Calu3 (cell line): ENCODE measurements around the gene PLA2G2F. TPM values are rescaled to one million over a fixed set of nuclear protein-coding genes. Genes with fewer than 3 reads are reported as not detected.
A peak's percentile ranks its signal among the peaks of the same experiment; 100 is the strongest.

Experiments
- BruUV-seq: library from RNA; stranded (reverse); fragments of 400-500 nt; replicated peaks from 2 replicates; lab custom pipeline; 2021; lab: Mats Ljungman, UMichigan
- CTCF ChIA-PET: fragments of 300-600 bp; sonication (Branson Sonifier 250); formaldehyde crosslinking; loops from one replicate; lab custom pipeline; 2022; ENCODE audit warnings: antibody characterized with exemption; lab: Charles Lee
- DNase-seq: peaks from one replicate; pipeline ENCODE4 v3.0.0; 2022
- H3K27ac Mint-ChIP-seq: one replicate; pipeline ENCODE4 v1.8.0; 2022; ENCODE audit warnings: mixed read lengths; ENCODE audit not compliant: unreplicated experiment
- H3K27me3 Mint-ChIP-seq: one replicate; pipeline ENCODE4 v1.8.0; 2022; ENCODE audit warnings: mixed read lengths; ENCODE audit not compliant: unreplicated experiment
- H3K36me3 Mint-ChIP-seq: one replicate; pipeline ENCODE4 v1.8.0; 2022; ENCODE audit warnings: mild to moderate bottlenecking, moderate library complexity, mixed read lengths; ENCODE audit not compliant: insufficient read depth, unreplicated experiment
- H3K4me1 Mint-ChIP-seq: one replicate; pipeline ENCODE4 v1.8.0; 2022; ENCODE audit warnings: mild to moderate bottlenecking, low read depth, mixed read lengths; ENCODE audit not compliant: unreplicated experiment
- H3K4me3 Mint-ChIP-seq: one replicate; pipeline ENCODE4 v1.8.0; 2022; ENCODE audit warnings: mild to moderate bottlenecking, low read depth, moderate library complexity, mixed read lengths; ENCODE audit not compliant: unreplicated experiment
- H3K9me3 Mint-ChIP-seq: one replicate; pipeline ENCODE4 v1.8.0; 2022; ENCODE audit warnings: low read depth, mixed read lengths; ENCODE audit not compliant: unreplicated experiment
- intact Hi-C: fragments of 100-400 bp; cut with micrococcal nuclease; formaldehyde crosslinking; loops from one replicate; pipeline ENCODE4 v1.10.0; 2022; ENCODE audit not compliant: unreplicated experiment
- total RNA-seq: library from RNA; stranded (reverse); gene quantifications from 2 replicates; pipeline ENCODE4 v1.2.3, GENCODE V29; 2022
- TF ChIP-seq, protein P1 (sequence below): fragments of 200-600 bp; IDR thresholded peaks from one replicate; pipeline ENCODE4 v1.8.0; 2022; ENCODE audit warnings: antibody characterized with exemption; ENCODE audit not compliant: unreplicated experiment

PLA2G2F gene
- total RNA-seq, 1 experiment from 2014 or later, result not detected

DNA sequence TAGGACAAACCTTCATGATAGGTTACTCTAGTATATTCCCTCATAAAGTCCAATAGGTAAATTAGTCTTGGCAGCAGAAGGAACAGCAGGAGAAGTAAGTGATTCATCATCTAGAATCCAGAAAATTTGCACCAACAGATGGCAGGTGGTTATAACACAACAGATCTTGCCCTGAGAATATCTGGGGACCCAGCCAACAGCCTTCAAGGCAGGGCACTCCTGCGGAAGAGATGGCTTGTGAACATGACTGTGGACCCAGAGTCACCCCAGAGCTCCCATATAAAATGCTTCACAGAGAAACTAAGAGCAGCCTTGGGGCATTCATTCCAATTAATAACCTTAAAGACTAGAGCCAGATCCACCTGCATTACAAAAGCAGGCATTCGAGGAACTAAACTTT, 55.1 kb downstream of the PLA2G2F start:
- no peak overlapping the region for H3K4me3 Mint-ChIP-seq
- peaks cover 6% of the 10 kb centered on the region for H3K4me1 Mint-ChIP-seq
- TF ChIP-seq, protein P1, sequence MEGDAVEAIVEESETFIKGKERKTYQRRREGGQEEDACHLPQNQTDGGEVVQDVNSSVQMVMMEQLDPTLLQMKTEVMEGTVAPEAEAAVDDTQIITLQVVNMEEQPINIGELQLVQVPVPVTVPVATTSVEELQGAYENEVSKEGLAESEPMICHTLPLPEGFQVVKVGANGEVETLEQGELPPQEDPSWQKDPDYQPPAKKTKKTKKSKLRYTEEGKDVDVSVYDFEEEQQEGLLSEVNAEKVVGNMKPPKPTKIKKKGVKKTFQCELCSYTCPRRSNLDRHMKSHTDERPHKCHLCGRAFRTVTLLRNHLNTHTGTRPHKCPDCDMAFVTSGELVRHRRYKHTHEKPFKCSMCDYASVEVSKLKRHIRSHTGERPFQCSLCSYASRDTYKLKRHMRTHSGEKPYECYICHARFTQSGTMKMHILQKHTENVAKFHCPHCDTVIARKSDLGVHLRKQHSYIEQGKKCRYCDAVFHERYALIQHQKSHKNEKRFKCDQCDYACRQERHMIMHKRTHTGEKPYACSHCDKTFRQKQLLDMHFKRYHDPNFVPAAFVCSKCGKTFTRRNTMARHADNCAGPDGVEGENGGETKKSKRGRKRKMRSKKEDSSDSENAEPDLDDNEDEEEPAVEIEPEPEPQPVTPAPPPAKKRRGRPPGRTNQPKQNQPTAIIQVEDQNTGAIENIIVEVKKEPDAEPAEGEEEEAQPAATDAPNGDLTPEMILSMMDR, result no peak
- intact Hi-C loops, result no loop called here
- H3K36me3 Mint-ChIP-seq, result no peaks in the 10 kb centered on the region
- no peak overlapping the region for H3K27ac Mint-ChIP-seq
- BruUV-seq, result no TSS peak
- DNase-seq, result no peak
- H3K9me3 Mint-ChIP-seq, result no peaks in the 10 kb centered on the region
- H3K27me3 Mint-ChIP-seq, result peaks cover 6% of the 10 kb centered on the region
- CTCF ChIA-PET, result interaction anchor here (0.6 kb wide), 1 partner anchor 15 kb away, joined by 3 read pairs; no protein-coding TSS in a partner anchor

DNA sequence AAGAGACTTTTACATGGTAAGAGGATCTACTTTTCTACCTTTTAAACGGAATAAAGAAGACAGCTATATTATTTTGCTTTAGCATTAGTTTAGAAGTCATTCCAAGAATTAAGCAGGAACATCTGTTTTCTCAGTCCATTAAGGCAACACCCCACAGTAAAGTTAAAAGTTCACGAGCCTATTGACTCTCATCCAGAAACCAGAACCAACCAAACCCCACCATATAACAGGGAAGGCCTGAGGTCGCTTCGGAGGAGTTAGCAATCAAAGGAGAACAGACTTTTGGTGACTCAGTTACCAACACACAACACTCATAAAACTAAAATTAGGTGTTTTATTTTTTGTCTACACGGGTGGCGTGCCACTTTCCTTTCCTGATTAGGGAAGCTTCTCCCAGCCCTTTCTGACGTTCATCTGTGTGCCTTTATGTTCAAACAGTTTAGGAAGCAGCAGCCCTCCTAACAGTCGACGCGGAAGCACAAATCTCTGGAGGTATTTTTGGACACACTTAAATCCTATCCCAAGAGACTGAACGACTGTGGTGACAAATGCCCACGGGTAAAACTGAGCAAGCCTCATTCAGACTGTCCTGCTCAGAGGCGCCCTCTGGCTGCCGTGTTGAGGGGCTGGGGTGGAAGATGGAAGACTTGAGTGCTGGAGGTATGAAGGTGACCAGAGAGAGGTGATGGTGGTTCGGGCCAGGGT, 55.8 kb downstream of the PLA2G2F start:
- TF ChIP-seq, protein P1, result peak; percentile 50
- H3K36me3 Mint-ChIP-seq, result no peaks in the 10 kb centered on the region
- no TSS peak for BruUV-seq
- H3K27ac Mint-ChIP-seq, result no peak overlapping the region
- H3K27me3 Mint-ChIP-seq, result no peaks in the 10 kb centered on the region
- peaks cover 11% of the 10 kb centered on the region for H3K4me1 Mint-ChIP-seq
- CTCF ChIA-PET, result interaction anchor here (0.6 kb wide), 1 partner anchor 41 kb away, joined by 5 read pairs; no protein-coding TSS in a partner anchor
- H3K9me3 Mint-ChIP-seq, result no peaks in the 10 kb centered on the region
- intact Hi-C loops, result loop anchor here (1.0 kb wide), 1 partner anchor 94 kb away; no protein-coding TSS in a partner anchor
- peak; percentile 66 for DNase-seq
- H3K4me3 Mint-ChIP-seq, result no peak overlapping the region

DNA sequence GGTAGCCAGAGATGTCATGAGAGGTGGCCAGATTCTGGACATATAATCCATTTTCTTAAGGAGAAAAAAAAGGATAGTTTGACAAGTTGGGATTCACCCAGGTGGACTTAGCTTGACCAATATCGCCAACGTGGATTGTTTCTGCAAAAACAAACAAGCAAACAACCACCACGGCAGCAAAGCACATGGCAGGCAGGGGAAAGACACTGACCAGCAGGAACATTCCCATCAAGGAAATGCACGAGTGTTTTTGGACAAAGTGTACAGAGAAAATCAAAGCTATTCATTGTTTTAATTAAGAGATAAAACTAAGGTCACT, 56.3 kb downstream of the PLA2G2F start:
- TF ChIP-seq, protein P1, result no peak
- CTCF ChIA-PET, result interaction anchor here (0.6 to 1.1 kb wide), 2 partner anchors 14 to 323 kb away, joined by 3 read pairs; no protein-coding TSS in a partner anchor
- Mint-ChIP-seq H3K4me1 (peaks cover 11% of the 10 kb centered on the region), H3K36me3 (no peaks in the 10 kb centered on the region), H3K4me3 (no peak overlapping the region), H3K27ac (no peak overlapping the region), H3K9me3 (no peaks in the 10 kb centered on the region), H3K27me3 (no peaks in the 10 kb centered on the region)
- intact Hi-C loops, result loop anchor here (1.0 kb wide), 1 partner anchor 94 kb away; no protein-coding TSS in a partner anchor
- DNase-seq, result no peak
- no TSS peak for BruUV-seq

DNA sequence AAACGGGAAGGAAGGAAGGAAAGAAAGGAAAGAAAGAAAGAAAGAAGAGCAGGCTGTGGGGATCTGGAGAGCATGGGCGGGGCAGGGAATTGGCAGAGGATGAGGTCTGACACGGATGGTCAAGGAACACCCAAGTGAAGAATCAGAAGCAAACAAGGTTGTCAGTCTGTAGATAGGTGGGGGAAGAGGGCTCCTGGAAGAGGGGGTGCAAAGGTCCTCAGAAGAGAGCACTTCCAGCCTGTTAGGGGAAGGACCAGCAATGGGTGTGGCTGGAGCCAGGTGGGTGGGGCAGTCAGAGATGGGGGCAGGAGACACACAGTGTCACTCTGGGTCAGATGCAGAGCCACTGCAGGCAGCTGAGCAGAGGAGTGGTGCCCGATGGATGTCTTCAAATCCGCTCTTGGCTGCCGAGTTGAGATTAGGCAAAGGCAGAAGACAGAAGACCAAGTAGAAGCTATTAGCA, 58.2 kb downstream of the PLA2G2F start:
- TF ChIP-seq, protein P1, result no peak
- CTCF ChIA-PET, result no interaction called here
- intact Hi-C loops, result no loop called here
- Mint-ChIP-seq H3K4me1 (peaks cover 11% of the 10 kb centered on the region), H3K9me3 (no peaks in the 10 kb centered on the region), H3K36me3 (no peaks in the 10 kb centered on the region), H3K27me3 (no peaks in the 10 kb centered on the region), H3K27ac (no peak overlapping the region), H3K4me3 (no peak overlapping the region)
- BruUV-seq, result no TSS peak
- no peak for DNase-seq
